Fibroblast of the aortic adventitia (primary cell): ENCODE measurements around the gene GATAD2A. TPM values are rescaled to one million over a fixed set of nuclear protein-coding genes. Genes with fewer than 3 reads are reported as not detected.

Experiments
- DNase-seq: peaks from one replicate; pipeline ENCODE4 v3.0.0-alpha.2; 2010; ENCODE audit warnings: low read depth
- H3K4me3 ChIP-seq: 2 replicates; pipeline ENCODE4 v1.5.1; 2011; ENCODE audit warnings: low read depth, mild to moderate bottlenecking, control low read depth, low read length, moderate library complexity
- total RNA-seq: library from RNA; depleted of rRNA; stranded (reverse); fragments of >200 nt; gene quantifications from 2 replicates; pipeline ENCODE4 v1.2.3, GENCODE V29; 2012; ENCODE audit warnings: low replicate concordance
- TF ChIP-seq, protein P1 (sequence below): IDR thresholded peaks from 2 replicates; pipeline ENCODE4 v1.5.1; 2011; ENCODE audit warnings: mild to moderate bottlenecking, low read length, control low read depth, inconsistent platforms; ENCODE audit not compliant: insufficient read depth

Gene GATAD2A
- total RNA-seq, 1 donor, result 46.4 TPM

DNA sequence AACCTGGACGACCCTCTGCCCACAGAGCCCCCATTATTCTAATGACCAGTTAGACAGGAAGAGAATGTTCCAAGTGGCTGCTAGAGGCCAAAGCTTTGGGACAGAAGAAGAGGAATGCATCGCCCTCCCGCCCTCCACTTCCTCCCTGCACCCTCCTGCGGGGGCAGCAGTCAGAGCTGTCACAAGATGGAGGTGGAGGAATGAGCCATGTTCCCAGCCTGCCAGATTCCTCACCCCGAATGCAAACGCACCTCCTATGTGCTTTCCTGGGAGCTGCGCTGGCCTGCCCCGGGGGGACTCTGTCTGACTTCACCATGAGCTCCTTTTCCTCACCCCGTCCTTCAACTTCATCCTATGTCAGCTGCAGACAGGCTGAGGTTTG lies 124.9 kb downstream of the GATAD2A start:
- DNase-seq, result no peak
- no peak overlapping the region for H3K4me3 ChIP-seq
- TF ChIP-seq, protein P1, sequence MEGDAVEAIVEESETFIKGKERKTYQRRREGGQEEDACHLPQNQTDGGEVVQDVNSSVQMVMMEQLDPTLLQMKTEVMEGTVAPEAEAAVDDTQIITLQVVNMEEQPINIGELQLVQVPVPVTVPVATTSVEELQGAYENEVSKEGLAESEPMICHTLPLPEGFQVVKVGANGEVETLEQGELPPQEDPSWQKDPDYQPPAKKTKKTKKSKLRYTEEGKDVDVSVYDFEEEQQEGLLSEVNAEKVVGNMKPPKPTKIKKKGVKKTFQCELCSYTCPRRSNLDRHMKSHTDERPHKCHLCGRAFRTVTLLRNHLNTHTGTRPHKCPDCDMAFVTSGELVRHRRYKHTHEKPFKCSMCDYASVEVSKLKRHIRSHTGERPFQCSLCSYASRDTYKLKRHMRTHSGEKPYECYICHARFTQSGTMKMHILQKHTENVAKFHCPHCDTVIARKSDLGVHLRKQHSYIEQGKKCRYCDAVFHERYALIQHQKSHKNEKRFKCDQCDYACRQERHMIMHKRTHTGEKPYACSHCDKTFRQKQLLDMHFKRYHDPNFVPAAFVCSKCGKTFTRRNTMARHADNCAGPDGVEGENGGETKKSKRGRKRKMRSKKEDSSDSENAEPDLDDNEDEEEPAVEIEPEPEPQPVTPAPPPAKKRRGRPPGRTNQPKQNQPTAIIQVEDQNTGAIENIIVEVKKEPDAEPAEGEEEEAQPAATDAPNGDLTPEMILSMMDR, result no peak

DNA sequence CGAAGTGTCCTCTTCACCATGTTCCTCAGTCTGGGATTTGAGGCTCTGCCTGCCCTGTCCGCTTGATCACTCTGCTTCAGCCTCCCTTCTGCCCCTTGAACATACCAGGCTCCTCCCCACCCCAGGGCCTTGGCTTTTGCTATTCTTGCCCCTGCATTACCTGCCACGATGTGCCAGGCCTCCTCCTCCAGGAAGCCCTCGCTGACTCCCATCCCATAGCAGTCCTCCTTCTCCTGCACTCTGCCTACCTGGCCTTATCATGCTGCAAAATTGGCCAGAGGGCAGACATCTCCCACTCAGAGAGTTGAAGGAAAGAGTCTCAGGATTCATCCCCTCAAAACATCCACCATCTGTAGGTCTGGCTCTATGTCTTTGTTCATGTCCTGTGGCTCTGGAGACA lies 125.4 kb downstream of the GATAD2A start:
- DNase-seq, result no peak

DNA sequence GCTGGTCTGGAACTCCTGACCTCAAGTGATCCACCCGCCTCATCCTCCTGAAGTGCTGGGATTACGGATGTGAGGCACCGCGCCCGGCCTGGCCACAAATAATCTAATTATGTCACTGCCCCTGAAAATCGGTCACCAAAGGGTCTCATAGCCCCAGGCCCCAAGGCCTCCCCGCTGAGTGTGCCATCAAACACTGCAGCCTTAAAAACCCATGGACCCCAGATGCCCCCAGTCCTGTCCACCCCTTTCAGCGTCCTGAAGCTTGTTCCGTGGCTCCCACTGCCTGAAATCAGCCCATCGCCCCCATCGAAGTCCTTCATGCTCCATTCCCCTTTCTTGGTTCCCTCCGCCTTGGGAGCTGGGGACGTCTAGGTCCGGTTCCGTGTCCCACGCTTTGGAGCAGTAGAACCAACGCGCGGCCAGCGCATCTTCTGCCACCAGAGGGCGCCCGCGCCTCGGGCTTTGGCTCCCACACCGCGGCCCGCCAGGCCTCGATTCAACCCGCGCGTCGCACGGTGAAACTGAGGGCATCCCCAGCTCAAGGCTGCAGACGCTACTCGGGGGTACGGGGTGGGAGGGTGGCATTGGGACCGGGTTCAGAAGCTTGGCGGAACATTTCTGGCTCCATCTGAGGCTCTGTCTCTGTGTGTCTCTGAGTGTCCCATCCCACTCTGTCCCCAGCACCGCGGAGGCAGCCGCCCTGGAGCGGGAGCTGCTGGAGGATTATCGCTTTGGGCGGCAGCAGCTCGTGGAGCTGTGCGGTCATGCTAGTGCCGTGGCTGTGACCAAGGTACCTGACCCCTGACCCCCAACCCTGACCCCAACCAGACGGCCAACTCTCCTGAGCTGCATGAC lies 126.7 kb downstream of the GATAD2A start:
- TF ChIP-seq, protein P1, result peak; percentile 97
- H3K4me3 ChIP-seq, result no peak overlapping the region
- DNase-seq, result peak; percentile 59

More for the DNA sequence above, 125.4 kb downstream of the GATAD2A start:
- no peak overlapping the region for H3K4me3 ChIP-seq
- TF ChIP-seq, protein P1, result no peak

DNA sequence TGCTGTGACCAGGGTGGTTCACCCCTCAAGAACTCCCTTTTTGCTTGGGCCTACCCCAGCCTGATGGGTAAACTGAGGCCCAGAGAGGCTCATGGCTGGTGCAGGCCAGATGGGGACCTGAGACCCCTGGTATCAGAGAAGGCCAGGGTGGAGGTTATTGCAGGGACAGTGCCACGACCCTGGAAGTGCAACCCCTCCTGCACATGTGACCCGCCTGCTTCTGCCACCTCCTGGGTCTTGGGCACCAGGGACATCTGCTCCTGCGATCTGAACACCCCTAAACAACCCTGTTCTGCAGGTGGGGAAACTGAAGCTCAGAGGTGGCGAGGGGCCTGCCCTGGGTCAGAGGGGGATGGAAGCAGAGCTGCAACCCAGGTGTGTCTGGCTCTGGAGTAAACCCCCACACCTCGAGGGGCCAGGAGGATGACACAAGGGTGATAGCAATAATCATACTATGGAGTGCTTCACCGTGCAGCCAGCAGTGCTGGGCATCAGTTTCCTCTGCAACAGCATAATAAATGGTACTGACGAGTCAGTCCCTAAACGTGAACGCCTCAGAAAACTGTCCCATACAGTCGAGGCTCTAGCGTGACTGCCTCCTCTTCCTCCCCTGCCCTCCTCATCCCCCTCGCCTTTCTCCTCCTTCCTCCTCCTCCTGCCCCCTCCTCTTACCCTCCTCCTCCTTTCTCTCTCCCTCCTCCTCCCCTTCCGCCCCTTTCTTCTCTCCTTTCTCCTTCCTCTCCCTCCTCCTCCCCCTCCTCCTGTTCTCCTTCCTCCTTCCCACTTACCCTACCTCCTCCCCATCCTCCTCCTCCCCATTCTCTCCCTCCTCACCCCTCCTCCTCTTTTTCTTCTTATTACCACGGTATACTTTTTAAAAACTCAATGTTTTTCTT lies 127.6 kb downstream of the GATAD2A start:
- TF ChIP-seq, protein P1, result no peak
- no peak for DNase-seq
- H3K4me3 ChIP-seq, result no peak overlapping the region

DNA sequence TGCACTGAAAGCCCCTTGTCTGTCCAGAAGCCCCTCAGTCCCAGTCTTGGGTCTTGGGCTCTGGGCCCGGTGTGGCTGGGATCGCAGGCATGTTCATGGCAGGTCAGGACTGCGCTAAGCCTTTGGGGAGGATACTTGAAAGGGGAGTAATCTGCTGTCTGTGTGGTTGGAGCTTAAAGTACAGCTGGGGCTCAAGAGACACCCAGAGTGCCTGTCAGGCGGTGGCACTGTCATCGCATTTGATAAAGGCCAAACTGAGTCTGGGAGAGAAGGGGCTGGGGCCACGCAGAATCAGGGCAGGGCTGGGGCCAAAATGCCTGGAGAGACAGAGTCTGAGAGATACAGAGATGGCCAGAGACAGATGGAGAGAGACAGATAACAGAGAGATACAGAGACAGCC lies 128.4 kb downstream of the GATAD2A start:
- no peak for DNase-seq
- TF ChIP-seq, protein P1, result no peak
- no peak overlapping the region for H3K4me3 ChIP-seq

DNA sequence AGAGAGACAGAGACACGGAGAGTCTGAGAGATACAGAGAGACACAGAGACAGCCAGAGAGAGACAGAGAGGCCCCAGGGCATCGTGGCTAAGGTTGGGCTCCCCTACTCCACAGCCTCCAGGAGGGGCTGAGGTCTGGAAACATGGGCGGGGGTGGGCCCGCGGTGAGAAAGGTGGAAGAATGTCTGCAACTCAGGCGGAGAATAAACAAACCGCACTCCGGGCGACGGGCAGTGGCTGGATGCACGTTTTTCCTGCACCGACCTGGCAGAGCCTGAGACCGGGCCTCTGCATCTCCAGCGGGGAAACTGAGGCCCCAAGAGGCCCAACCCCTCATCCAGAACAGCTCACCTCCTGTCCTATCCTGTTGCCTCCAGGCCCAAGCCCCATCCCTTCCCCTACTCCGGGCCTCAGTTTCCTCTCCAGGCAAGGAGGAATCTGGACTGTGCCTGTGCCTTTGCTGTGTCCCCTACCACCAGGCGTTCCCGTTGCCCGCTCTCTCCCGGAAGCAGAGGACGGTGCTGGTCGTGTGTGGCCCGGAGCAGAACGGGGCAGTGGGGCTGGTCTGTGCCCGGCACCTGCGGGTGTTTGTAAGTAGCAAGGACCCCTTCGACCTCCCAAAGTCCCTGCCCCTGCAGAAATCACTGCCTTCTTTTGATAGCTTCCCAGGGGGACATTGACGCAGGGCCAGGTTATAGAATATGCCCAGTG lies 129.2 kb downstream of the GATAD2A start:
- no peak overlapping the region for H3K4me3 ChIP-seq
- TF ChIP-seq, protein P1, result no peak
- DNase-seq, result no peak
